Amygdala (tissue), 56 donors: ENCODE results near the gene USP17L5.
A peak's percentile ranks its signal among the peaks of the same experiment; 100 is the strongest.
"Not testable (repeated sequence)": the region's sequence is repeated elsewhere in the genome, so short reads cannot be mapped to it uniquely, and the experiment has no call there.

Experiments
- DNase-seq, 56 donors: peaks; one replicate each; lab custom pipeline; 2025; lab: John Stamatoyannopoulos, UW

Gene USP17L5, protein sequence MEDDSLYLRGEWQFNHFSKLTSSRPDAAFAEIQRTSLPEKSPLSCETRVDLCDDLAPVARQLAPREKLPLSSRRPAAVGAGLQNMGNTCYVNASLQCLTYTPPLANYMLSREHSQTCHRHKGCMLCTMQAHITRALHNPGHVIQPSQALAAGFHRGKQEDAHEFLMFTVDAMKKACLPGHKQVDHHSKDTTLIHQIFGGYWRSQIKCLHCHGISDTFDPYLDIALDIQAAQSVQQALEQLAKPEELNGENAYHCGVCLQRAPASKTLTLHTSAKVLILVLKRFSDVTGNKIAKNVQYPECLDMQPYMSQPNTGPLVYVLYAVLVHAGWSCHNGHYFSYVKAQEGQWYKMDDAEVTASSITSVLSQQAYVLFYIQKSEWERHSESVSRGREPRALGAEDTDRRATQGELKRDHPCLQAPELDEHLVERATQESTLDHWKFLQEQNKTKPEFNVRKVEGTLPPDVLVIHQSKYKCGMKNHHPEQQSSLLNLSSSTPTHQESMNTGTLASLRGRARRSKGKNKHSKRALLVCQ

DNA sequence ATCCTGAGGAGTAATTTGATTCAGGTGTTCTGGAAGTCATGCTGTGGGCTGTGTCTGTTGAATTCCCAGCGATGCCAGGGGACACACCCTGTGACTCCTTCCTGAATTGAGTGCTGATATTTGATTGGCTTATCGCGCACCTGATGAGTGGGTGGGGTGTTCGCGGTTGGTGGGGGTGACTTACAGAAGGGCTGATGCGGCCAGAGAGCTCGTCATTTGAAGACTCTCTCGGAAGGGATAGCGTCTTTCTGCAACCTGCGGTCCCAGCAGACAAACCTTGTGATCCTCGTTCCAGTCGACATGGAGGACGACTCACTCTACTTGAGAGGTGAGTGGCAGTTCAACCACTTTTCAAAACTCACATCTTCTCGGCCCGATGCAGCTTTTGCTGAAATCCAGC is at the start of gene USP17L5:
Gene USP17L5 (plus strand): TSS at position 301 of the 400 bp plus-strand sequence. CDS start 0 bp downstream, at position 301.
- DNase-seq: not testable (repeated sequence)

DNA sequence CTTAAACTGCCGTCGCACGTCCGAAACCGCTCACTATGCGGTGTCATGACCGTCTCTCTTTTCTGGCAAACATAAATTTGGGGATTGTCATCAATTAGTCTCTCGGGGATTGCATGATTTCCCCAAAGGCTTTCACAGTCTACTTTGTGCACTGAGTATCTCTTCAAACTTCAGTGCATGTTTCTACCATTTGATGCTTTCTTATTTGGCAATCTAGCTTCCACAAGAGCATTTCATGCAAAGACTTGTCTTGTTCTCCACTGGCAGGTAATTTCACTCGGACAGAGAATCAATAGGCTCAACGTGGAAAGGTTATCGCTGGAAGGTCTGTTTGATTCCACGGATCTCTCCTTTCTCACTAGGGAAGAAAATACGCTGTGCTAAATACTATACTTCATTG is 15.0 kb upstream of the USP17L5 start:
- not testable (repeated sequence) for DNase-seq

DNA sequence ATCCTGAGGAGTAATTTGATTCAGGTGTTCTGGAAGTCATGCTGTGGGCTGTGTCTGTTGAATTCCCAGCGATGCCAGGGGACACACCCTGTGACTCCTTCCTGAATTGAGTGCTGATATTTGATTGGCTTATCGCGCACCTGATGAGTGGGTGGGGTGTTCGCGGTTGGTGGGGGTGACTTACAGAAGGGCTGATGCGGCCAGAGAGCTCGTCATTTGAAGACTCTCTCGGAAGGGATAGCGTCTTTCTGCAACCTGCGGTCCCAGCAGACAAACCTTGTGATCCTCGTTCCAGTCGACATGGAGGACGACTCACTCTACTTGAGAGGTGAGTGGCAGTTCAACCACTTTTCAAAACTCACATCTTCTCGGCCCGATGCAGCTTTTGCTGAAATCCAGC is 14.3 kb upstream of the USP17L5 start, which contains the start of gene USP17L24:
Gene USP17L24 (plus strand): TSS at position 301 of the 400 bp plus-strand sequence. CDS start 0 bp downstream, at position 301.
- DNase-seq: not testable (repeated sequence)

DNA sequence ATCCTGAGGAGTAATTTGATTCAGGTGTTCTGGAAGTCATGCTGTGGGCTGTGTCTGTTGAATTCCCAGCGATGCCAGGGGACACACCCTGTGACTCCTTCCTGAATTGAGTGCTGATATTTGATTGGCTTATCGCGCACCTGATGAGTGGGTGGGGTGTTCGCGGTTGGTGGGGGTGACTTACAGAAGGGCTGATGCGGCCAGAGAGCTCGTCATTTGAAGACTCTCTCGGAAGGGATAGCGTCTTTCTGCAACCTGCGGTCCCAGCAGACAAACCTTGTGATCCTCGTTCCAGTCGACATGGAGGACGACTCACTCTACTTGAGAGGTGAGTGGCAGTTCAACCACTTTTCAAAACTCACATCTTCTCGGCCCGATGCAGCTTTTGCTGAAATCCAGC is 9.6 kb upstream of the USP17L5 start, which contains the start of gene USP17L25:
Gene USP17L25 (plus strand): TSS at position 301 of the 400 bp plus-strand sequence. CDS start 0 bp downstream, at position 301.
- not testable (repeated sequence) for DNase-seq

DNA sequence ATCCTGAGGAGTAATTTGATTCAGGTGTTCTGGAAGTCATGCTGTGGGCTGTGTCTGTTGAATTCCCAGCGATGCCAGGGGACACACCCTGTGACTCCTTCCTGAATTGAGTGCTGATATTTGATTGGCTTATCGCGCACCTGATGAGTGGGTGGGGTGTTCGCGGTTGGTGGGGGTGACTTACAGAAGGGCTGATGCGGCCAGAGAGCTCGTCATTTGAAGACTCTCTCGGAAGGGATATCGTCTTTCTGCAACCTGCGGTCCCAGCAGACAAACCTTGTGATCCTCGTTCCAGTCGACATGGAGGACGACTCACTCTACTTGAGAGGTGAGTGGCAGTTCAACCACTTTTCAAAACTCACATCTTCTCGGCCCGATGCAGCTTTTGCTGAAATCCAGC is 4.8 kb upstream of the USP17L5 start, which contains the start of gene USP17L26:
Gene USP17L26 (plus strand): TSS at position 301 of the 400 bp plus-strand sequence. CDS start 0 bp downstream, at position 301.
- not testable (repeated sequence) for DNase-seq

DNA sequence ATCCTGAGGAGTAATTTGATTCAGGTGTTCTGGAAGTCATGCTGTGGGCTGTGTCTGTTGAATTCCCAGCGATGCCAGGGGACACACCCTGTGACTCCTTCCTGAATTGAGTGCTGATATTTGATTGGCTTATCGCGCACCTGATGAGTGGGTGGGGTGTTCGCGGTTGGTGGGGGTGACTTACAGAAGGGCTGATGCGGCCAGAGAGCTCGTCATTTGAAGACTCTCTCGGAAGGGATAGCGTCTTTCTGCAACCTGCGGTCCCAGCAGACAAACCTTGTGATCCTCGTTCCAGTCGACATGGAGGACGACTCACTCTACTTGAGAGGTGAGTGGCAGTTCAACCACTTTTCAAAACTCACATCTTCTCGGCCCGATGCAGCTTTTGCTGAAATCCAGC is 4.6 kb downstream of the USP17L5 start, which contains the start of gene USP17L27:
Gene USP17L27 (plus strand): TSS at position 301 of the 400 bp plus-strand sequence. CDS start 0 bp downstream, at position 301.
- not testable (repeated sequence) for DNase-seq

DNA sequence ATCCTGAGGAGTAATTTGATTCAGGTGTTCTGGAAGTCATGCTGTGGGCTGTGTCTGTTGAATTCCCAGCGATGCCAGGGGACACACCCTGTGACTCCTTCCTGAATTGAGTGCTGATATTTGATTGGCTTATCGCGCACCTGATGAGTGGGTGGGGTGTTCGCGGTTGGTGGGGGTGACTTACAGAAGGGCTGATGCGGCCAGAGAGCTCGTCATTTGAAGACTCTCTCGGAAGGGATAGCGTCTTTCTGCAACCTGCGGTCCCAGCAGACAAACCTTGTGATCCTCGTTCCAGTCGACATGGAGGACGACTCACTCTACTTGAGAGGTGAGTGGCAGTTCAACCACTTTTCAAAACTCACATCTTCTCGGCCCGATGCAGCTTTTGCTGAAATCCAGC is 9.4 kb downstream of the USP17L5 start, which contains the start of gene USP17L28:
Gene USP17L28 (plus strand): TSS at position 301 of the 400 bp plus-strand sequence. CDS start 0 bp downstream, at position 301.
- not testable (repeated sequence) for DNase-seq

DNA sequence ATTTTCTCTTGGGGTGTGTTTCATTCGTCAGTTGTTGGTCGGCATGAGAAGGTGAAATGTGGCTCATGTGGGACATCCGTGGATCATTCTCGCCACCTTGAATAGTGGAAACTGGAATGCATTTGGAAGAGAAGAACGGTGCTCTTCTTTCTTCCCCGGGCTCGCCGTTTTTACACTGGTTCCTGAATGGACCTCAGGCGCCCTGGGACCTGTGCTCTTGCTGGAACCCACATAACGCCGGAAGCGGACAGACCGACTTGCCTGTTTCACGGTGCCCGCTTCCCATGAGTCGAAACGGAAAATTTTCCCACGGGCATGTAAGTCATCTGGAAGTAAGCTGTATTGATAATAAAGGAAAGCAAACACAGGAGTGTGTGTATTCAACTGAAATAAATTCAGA is 11.7 kb downstream of the USP17L5 start:
- not testable (repeated sequence) for DNase-seq

DNA sequence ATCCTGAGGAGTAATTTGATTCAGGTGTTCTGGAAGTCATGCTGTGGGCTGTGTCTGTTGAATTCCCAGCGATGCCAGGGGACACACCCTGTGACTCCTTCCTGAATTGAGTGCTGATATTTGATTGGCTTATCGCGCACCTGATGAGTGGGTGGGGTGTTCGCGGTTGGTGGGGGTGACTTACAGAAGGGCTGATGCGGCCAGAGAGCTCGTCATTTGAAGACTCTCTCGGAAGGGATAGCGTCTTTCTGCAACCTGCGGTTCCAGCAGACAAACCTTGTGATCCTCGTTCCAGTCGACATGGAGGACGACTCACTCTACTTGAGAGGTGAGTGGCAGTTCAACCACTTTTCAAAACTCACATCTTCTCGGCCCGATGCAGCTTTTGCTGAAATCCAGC is 14.1 kb downstream of the USP17L5 start, which contains the start of gene USP17L29:
Gene USP17L29 (plus strand): TSS at position 301 of the 400 bp plus-strand sequence. CDS start 0 bp downstream, at position 301.
- not testable (repeated sequence) for DNase-seq

DNA sequence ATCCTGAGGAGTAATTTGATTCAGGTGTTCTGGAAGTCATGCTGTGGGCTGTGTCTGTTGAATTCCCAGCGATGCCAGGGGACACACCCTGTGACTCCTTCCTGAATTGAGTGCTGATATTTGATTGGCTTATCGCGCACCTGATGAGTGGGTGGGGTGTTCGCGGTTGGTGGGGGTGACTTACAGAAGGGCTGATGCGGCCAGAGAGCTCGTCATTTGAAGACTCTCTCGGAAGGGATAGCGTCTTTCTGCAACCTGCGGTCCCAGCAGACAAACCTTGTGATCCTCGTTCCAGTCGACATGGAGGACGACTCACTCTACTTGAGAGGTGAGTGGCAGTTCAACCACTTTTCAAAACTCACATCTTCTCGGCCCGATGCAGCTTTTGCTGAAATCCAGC is 23.6 kb downstream of the USP17L5 start, which contains the start of gene USP17L30:
Gene USP17L30 (plus strand): TSS at position 301 of the 400 bp plus-strand sequence. CDS start 0 bp downstream, at position 301.
- not testable (repeated sequence) for DNase-seq

DNA sequence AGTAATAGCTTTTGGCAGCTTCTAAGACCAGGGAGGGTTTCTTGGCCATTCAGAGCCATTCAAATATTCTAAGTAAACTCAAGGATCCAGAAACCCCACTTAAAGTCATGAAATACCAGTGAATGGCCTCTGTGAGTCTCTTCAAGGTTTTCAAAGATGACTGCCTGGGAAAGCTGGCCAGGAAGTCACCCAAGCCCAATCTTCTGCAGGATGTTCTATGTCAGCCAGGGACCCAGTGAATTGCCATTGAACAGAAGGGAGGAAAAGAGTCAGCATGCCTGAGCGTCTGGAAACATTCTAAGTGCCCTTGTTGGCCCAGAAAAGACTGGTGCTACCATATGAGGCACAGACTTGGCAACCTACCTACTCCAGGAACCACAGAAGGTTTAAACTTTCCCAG is 40.7 kb downstream of the USP17L5 start:
- DNase-seq: not testable (repeated sequence)

DNA sequence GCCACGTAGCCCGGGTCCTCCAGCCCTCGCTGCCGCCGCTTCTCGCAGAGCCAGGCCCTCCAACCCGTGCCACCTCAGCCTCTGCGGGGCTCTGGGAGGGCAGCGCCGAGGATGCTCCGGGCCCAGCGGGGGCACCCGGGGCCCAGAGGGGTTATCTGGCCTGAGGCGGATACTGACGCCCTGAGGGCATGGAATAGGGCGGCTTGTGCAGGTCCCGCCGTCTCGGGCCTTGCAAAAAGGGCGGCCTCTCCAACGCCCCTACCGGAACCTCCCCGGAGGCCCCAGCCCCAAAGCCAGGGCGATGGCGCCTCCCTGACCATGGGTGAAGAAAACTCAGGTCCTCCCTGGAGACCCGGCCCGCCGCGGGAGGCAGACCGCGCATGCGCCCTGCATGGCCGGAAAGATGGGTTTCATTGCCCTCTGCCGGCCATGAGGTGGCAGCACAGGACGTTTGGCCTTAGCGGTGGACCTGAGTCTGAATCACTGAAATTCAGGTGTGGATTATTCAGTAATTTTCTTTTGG is 41.9 kb downstream of the USP17L5 start:
- peak in 6 of 56 donors; percentile 1 to 60 (median 14) for DNase-seq

DNA sequence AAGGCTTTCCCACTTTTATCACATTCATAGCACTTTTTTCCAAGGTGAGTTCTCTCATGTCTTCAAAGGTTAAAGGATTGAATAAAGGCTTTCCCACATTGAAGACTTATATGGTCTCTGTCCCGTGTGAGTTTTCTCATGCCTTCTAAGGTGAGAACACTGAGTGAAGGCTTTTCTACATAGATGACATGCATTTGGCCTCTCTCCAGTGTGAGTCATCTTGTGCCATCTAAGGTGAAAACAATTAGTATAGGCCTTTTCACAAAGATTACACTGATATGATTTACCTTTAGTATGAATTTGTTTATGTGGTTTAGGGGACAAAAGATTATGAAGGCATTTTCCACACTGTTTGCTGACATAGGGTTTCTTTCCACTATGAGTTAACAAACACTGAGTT is 44.9 kb downstream of the USP17L5 start:
- DNase-seq: no peak

DNA sequence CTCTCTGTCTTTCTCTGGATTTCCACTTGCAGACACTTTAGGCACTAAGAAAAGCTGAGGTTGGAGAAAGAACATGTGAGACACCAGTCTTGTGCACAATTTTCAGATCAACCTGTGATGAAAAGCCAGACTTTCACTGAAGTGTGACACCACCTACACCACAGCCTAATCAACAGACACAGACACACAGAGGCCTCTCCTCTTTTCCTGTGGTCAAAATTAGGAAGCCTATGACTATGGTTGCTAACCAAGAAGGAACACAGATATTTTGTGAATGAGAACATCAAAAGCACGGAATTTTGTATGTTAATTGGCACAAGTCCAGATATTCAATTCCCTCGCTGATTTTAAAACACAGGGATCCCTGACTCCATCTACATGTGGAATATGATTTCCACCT is 49.8 kb downstream of the USP17L5 start:
- not testable (repeated sequence) for DNase-seq
